K562 (cell line): Measurements from ENCODE around the gene CDPF1. TPM values are rescaled to one million over a fixed set of nuclear protein-coding genes. Genes with fewer than 3 reads are reported as not detected.

Experiments
- ATAC-seq: fragments of 200-7000 bp; cut with Tn5 transposase; 3 replicates; pipeline ENCODE4 v1.9.1; 2020; ENCODE audit warnings: moderate library complexity
- BruUV-seq: library from RNA; stranded (reverse); fragments of 400-500 nt; replicated peaks from 2 replicates; lab custom pipeline; 2021; lab: Mats Ljungman, UMichigan
- CTCF ChIA-PET: fragments of 300-600 bp; formaldehyde crosslinking; extraction: SDS; loops from one replicate; lab custom pipeline; 2021; ENCODE audit warnings: low intra/inter-chr PET ratio; lab: Yijun Ruan, JAX
- POLR2A ChIA-PET: fragments of 300-600, 350-650 bp; sonication (Branson Sonifier 250); formaldehyde crosslinking; extraction: SDS; loops from one replicate; lab custom pipeline; 2021; ENCODE audit warnings: antibody characterized with exemption, inconsistent platforms; lab: Yijun Ruan, JAX
- DNase-seq, 4 experiments: peaks; one replicate each; pipeline versions ENCODE4 v3.0.0 to v3.0.0-alpha.2; 2011 to 2018; ENCODE audit warnings: low spot score in 3 of 4, mixed read lengths in 3 of 4; ENCODE audit errors: extremely low read depth in 1 of 4
- FAIRE-seq: peaks from 2 replicates; lab custom pipeline; 2011; peaks lifted over from hg19 to GRCh38; lab: Jason Lieb, UNC
- H2AFZ ChIP-seq: 2 replicates; pipeline ENCODE4 v1.6.0; 2011; ENCODE audit warnings: low read depth, low read length, control low read depth, inconsistent platforms
- H3K27ac ChIP-seq: fragments of 200-600 bp; 3 replicates; pipeline ENCODE4 v1.8.0; 2011; ENCODE audit warnings: low read depth, mild to moderate bottlenecking, control low read depth, inconsistent platforms, low read length, moderate library complexity, mixed read lengths; ENCODE audit errors: extremely low read depth
- H3K27me3 ChIP-seq, 2 experiments: fragments of 300-600 bp in 1 of 2; 2 replicates in 1 of 2; 3 replicates in 1 of 2; pipeline versions ENCODE4 v1.6.0 to v1.8.0; 2011; ENCODE audit warnings: inconsistent platforms in 2 of 2, low read length in 2 of 2, mild to moderate bottlenecking in 1 of 2, mixed read lengths in 1 of 2, moderate library complexity in 1 of 2; ENCODE audit not compliant: control insufficient read depth in 2 of 2, insufficient read depth in 2 of 2
- H3K36me3 ChIP-seq: fragments of 300-600 bp; 3 replicates; pipeline ENCODE4 v1.8.0; 2011; ENCODE audit warnings: mild to moderate bottlenecking, low read length, inconsistent platforms; ENCODE audit not compliant: control insufficient read depth, insufficient read depth
- H3K4me1 ChIP-seq, 2 experiments: fragments of 200-600 bp in 1 of 2; replicated peaks in 1 of 2; 2 replicates in 1 of 2; 3 replicates in 1 of 2; pipeline versions ENCODE4 v1.5.1 to v1.8.0; 2011; ENCODE audit warnings: inconsistent platforms in 2 of 2, low read length in 2 of 2, mild to moderate bottlenecking in 1 of 2, mixed read lengths in 1 of 2, moderate library complexity in 1 of 2; ENCODE audit not compliant: control insufficient read depth in 2 of 2, insufficient read depth in 2 of 2
- H3K4me2 ChIP-seq: 2 replicates; pipeline ENCODE4 v1.6.1; 2011; ENCODE audit warnings: low read length, control low read depth, inconsistent platforms, mixed read lengths; ENCODE audit not compliant: insufficient read depth
- H3K4me3 ChIP-seq: fragments of 200-600 bp; sonication (generic), shearing (Covaris generic); 2 replicates; pipeline ENCODE4 v1.5.1; 2016; ENCODE audit warnings: control low read depth, inconsistent platforms
- H3K79me2 ChIP-seq: fragments of 200-600 bp; 3 replicates; pipeline ENCODE4 v1.8.0; 2011; ENCODE audit warnings: low read length, inconsistent platforms; ENCODE audit not compliant: control insufficient read depth, insufficient read depth
- H3K9ac ChIP-seq, 2 experiments: 2 replicates each; pipeline versions ENCODE4 v1.6.0 to v1.6.1; 2011; ENCODE audit warnings: low read depth in 2 of 2, low read length in 2 of 2, control low read depth in 1 of 2, inconsistent platforms in 1 of 2, mild to moderate bottlenecking in 1 of 2, mixed read lengths in 1 of 2; ENCODE audit not compliant: insufficient read depth in 1 of 2
- H3K9me1 ChIP-seq: one replicate; pipeline ENCODE4 v1.6.0; 2011; ENCODE audit warnings: inconsistent platforms, mild to moderate bottlenecking, low read length, moderate library complexity; ENCODE audit not compliant: control insufficient read depth, insufficient read depth
- H3K9me3 ChIP-seq: replicated peaks from 2 replicates; pipeline ENCODE4 v1.5.1; 2011; ENCODE audit warnings: low read depth, low read length, inconsistent platforms; ENCODE audit not compliant: control insufficient read depth, insufficient read depth
- H4K20me1 ChIP-seq: replicated peaks from 2 replicates; pipeline ENCODE4 v1.6.1; 2011; ENCODE audit warnings: low read length, inconsistent platforms, mixed read lengths; ENCODE audit not compliant: control insufficient read depth, insufficient read depth
- ARHGAP35 ChIP-seq: fragments of 450-650 bp; IDR thresholded peaks from 2 replicates; pipeline ENCODE4 v1.6.1; 2018; ENCODE audit not compliant: partially characterized antibody
- FOXJ3 ChIP-seq: sonication (generic); formaldehyde crosslinking; IDR thresholded peaks from 2 replicates; pipeline ENCODE4 v1.4.0; 2020; ENCODE audit warnings: mild to moderate bottlenecking, missing genetic modification reagents
- GABPA ChIP-seq: fragments of 200-800 bp; sonication (Bioruptor generic); conservative IDR thresholded peaks from 2 replicates; pipeline ENCODE4 v1.6.1; 2016; ENCODE audit warnings: low read depth, missing genetic modification characterization, missing compliant biosample characterization
- HDAC1 ChIP-seq, 2 experiments: fragments of 450-650 bp; IDR thresholded peaks; 2 replicates each; pipeline ENCODE4 v1.6.1; 2016 to 2017; ENCODE audit warnings: inconsistent platforms in 1 of 2, mild to moderate bottlenecking in 1 of 2, moderate library complexity in 1 of 2
- HEY1 ChIP-seq: fragments of 250-450 bp; sonication (Bioruptor Pico); IDR thresholded peaks from 2 replicates; pipeline ENCODE4 v1.5.0; 2020; ENCODE audit warnings: mild to moderate bottlenecking, moderate library complexity, borderline replicate concordance
- MTA1 ChIP-seq: fragments of 450-650 bp; IDR thresholded peaks from 2 replicates; pipeline ENCODE4 v1.6.1; 2017; ENCODE audit warnings: borderline replicate concordance
- POLR3G ChIP-seq: IDR thresholded peaks from 2 replicates; pipeline ENCODE4 v1.6.1; 2011; ENCODE audit not compliant: insufficient read length, insufficient replicate concordance; ENCODE audit errors: extremely low read depth
- PTTG1 ChIP-seq: fragments of 450-650 bp; IDR thresholded peaks from 2 replicates; pipeline ENCODE4 v1.6.1; 2016; ENCODE audit warnings: low read depth, mild to moderate bottlenecking, missing genetic modification characterization, missing compliant biosample characterization
- SMARCC2 ChIP-seq: fragments of 450-650 bp; IDR thresholded peaks from 2 replicates; pipeline ENCODE4 v1.6.1; 2017; ENCODE audit warnings: antibody characterized with exemption, moderate library complexity, mild to moderate bottlenecking, low read depth
- TAF9B ChIP-seq: fragments of 450-650 bp; IDR thresholded peaks from 2 replicates; pipeline ENCODE4 v1.6.1; 2018; ENCODE audit warnings: mild to moderate bottlenecking; ENCODE audit not compliant: partially characterized antibody
- THRAP3 ChIP-seq: fragments of 450-650 bp; IDR thresholded peaks from 2 replicates; pipeline ENCODE4 v1.6.1; 2016; ENCODE audit warnings: mild to moderate bottlenecking, inconsistent platforms, borderline replicate concordance
- WHSC1 ChIP-seq: IDR thresholded peaks from one replicate; pipeline ENCODE4 v1.6.1; 2012; ENCODE audit warnings: low read length, control low read depth, inconsistent platforms
- ZC3H8 ChIP-seq: fragments of 450-650 bp; IDR thresholded peaks from 2 replicates; pipeline ENCODE4 v1.6.1; 2017
- ZNF280B ChIP-seq: fragments of 250-450 bp; sonication (Bioruptor Pico); IDR thresholded peaks from 2 replicates; pipeline ENCODE4 v1.5.1; 2021; ENCODE audit warnings: mild to moderate bottlenecking
- ZNF644 ChIP-seq: fragments of 200-800 bp; sonication (Bioruptor generic); IDR thresholded peaks from 2 replicates; pipeline ENCODE4 v1.6.1; 2016; ENCODE audit warnings: low read depth, missing genetic modification characterization, missing compliant biosample characterization
- ZNF696 ChIP-seq: fragments of 250-450 bp; sonication (Bioruptor Pico); conservative IDR thresholded peaks from 2 replicates; pipeline ENCODE4 v1.4.0; 2020; ENCODE audit warnings: mild to moderate bottlenecking, moderate library complexity
- ZNF76 ChIP-seq: fragments of 250-450 bp; sonication (Bioruptor Pico); IDR thresholded peaks from 2 replicates; pipeline ENCODE4 v1.4.0; 2020; ENCODE audit warnings: mild to moderate bottlenecking, moderate library complexity, borderline replicate concordance
- WGBS: fragments of 100-300 bp; shearing (Covaris generic); methylation state at CpG from one replicate; pipeline ENCODE4 v1.1.6; 2016; ENCODE audit warnings: low coverage, mixed read lengths; ENCODE audit not compliant: insufficient coverage; ENCODE audit errors: missing lambda C conversion rate; 5-methylcytosine and 5-hydroxymethylcytosine counted together
- in situ Hi-C: fragments of 300-500 bp; cut with MboI; formaldehyde crosslinking; loops from 4 replicates; pipeline ENCODE4 v1.15.0; 2018; ENCODE audit warnings: inconsistent platforms, mixed read lengths
- intact Hi-C: fragments of 100-400 bp; cut with micrococcal nuclease; formaldehyde crosslinking; loops from 2 replicates; pipeline ENCODE4 v1.14.2; 2022
- polyA plus RNA-seq, 8 experiments: library from polyadenylated mRNA; depleted of rRNA in 4 of 8; stranded (reverse) in 5 of 8; unstranded in 3 of 8; fragments of >200 nt; fragmentation: Nextera tagmentation in 2 of 8; fragmentation: Illumina TruSeq in 1 of 8; extraction: Ambion mirVana in 2 of 8; extraction: Trizol in 1 of 8; gene quantifications; 2 replicates each; pipeline versions ENCODE4 v1.2.1 to v1.2.3, GENCODE V29; 2011 to 2014; ENCODE audit warnings: inconsistent platforms in 1 of 8, missing spikeins in 1 of 8
- total RNA-seq, 7 experiments: library from RNA; depleted of rRNA in 6 of 7; stranded (reverse); fragments of >200 nt in 6 of 7; fragmentation: Illumina TruSeq in 2 of 7; extraction: Trizol in 2 of 7; gene quantifications; 2 replicates each; pipeline versions ENCODE4 v1.2.1 to v1.2.3, GENCODE V29; 2011 to 2021; ENCODE audit warnings: low replicate concordance in 1 of 7
- TF ChIP-seq, protein P1 (sequence below): fragments of 450-650 bp; formaldehyde crosslinking; conservative IDR thresholded peaks from 2 replicates; pipeline ENCODE4 v1.4.0; 2022; ENCODE audit warnings: mild to moderate bottlenecking, missing genetic modification characterization
- TF ChIP-seq, protein P2 (sequence below): fragments of 150-350 bp; conservative IDR thresholded peaks from 2 replicates; pipeline ENCODE4 v1.6.1; 2014; ENCODE audit warnings: low read length

The CDPF1 gene
- total and polyA plus RNA-seq, 9 of the 15 experiments (the other 6 are each of a cell fraction or from before 2014, with no cell fraction given): 0.84 to 19.5 (median 9.1) TPM

GRCh38 chr22:46214149-46214548, 35.9 kb downstream of the CDPF1 start (continued):
- no peak for TF ChIP-seq POLR3G
- TF ChIP-seq PTTG1 (tag): no peak
- TF ChIP-seq WHSC1: no peak
- TF ChIP-seq, protein P1, sequence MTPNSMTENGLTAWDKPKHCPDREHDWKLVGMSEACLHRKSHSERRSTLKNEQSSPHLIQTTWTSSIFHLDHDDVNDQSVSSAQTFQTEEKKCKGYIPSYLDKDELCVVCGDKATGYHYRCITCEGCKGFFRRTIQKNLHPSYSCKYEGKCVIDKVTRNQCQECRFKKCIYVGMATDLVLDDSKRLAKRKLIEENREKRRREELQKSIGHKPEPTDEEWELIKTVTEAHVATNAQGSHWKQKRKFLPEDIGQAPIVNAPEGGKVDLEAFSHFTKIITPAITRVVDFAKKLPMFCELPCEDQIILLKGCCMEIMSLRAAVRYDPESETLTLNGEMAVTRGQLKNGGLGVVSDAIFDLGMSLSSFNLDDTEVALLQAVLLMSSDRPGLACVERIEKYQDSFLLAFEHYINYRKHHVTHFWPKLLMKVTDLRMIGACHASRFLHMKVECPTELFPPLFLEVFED: no peak

DNA sequence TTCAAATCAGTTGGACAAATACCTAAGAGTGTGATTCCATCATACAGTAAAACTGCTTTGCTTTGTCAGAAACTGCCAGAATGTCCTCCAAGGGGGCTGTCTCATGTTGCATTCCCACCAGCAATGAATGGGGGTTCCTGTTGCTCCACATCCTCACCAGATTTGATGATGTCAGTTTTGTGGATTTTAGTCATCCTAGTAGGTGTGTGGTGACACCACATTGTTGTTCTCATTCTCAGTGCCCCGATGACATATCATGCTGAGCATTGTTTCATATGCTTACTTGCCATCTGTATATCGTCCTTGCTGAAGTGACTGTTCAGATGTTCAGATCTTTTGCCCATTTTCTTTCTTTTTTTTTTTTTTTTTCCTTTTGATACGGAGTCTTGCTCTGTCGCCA, 37.0 kb downstream of the CDPF1 start:
- H3K9me1 ChIP-seq: no peaks in the 10 kb centered on the region
- BruUV-seq: no TSS peak
- no peaks in the 10 kb centered on the region for H4K20me1 ChIP-seq
- FAIRE-seq: no peak
- no peaks in the 10 kb centered on the region for H3K27me3 ChIP-seq
- H3K9me3 ChIP-seq: no peaks in the 10 kb centered on the region
- no peaks in the 10 kb centered on the region for H3K79me2 ChIP-seq
- no peak for DNase-seq
- no peak overlapping the region for H2AFZ ChIP-seq
- POLR2A ChIA-PET: no interaction called here
- no peak overlapping the region for H3K9ac ChIP-seq
- ATAC-seq: no peak
- WGBS: no CpG with 5 or more reads among the region's 4 CpGs
- no peak overlapping the region for H3K27ac ChIP-seq
- no peaks in the 10 kb centered on the region for H3K4me1 ChIP-seq
- H3K4me2 ChIP-seq: no peak overlapping the region
- intact Hi-C loops (no loop called here), in situ Hi-C loops (no loop called here)
- no peak overlapping the region for H3K4me3 ChIP-seq
- CTCF ChIA-PET: no interaction called here
- no peaks in the 10 kb centered on the region for H3K36me3 ChIP-seq
- TF ChIP-seq ARHGAP35 (no peak), THRAP3 (no peak), SMARCC2 (no peak), ZNF696 (CRISPR knock-in tag) (no peak), GABPA (tag) (no peak), FOXJ3 (CRISPR knock-in tag) (no peak), HDAC1 (IDR thresholded peaks at IDR 0.05) (no peak), TAF9B (no peak), ZNF280B (no peak), HEY1 (no peak), ZNF76 (CRISPR knock-in tag) (no peak), ZNF644 (tag) (no peak), ZC3H8 (no peak), MTA1 (no peak)
- TF ChIP-seq, protein P2, sequence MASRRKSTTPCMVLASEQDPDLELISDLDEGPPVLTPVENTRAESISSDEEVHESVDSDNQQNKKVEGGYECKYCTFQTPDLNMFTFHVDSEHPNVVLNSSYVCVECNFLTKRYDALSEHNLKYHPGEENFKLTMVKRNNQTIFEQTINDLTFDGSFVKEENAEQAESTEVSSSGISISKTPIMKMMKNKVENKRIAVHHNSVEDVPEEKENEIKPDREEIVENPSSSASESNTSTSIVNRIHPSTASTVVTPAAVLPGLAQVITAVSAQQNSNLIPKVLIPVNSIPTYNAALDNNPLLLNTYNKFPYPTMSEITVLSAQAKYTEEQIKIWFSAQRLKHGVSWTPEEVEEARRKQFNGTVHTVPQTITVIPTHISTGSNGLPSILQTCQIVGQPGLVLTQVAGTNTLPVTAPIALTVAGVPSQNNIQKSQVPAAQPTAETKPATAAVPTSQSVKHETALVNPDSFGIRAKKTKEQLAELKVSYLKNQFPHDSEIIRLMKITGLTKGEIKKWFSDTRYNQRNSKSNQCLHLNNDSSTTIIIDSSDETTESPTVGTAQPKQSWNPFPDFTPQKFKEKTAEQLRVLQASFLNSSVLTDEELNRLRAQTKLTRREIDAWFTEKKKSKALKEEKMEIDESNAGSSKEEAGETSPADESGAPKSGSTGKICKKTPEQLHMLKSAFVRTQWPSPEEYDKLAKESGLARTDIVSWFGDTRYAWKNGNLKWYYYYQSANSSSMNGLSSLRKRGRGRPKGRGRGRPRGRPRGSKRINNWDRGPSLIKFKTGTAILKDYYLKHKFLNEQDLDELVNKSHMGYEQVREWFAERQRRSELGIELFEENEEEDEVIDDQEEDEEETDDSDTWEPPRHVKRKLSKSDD: no peak
